Kidney capillary endothelial cell (primary cell): ENCODE measurements around the gene SHC2.

ENCODE experiments used
- DNase-seq: peaks from one replicate; pipeline ENCODE4 v3.0.0-alpha.2; 2018; ENCODE audit warnings: low spot score

SHC2 gene

DNA sequence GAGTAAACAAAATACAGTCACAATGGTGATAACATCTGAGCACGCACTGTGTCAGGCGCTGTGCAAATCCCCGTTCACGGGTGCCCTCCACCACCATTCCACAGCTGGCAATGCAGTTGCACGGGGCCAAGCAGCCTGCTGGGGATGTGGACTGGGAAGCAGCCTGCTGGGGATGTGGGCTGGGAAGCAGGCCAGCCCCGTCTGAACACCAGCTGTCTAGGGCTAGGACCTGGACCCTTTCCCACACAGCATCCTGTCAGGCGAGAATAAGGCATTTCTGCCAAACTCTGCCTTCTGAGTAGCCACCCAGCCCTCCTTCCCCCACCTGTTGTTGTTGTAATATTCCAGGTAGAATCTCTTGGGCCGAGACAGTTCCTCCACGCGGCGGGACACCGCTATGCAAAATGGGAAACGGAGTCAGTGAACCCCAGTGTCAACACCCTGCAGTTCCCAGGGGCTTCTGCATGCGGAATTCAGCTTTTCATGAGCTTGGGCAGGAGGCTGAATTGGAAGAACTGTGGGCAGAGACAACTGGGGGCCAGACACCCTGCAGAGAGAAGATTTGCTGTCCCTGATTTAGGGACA lies 88.4 kb downstream of the SHC2 start:
- DNase-seq: no peak

DNA sequence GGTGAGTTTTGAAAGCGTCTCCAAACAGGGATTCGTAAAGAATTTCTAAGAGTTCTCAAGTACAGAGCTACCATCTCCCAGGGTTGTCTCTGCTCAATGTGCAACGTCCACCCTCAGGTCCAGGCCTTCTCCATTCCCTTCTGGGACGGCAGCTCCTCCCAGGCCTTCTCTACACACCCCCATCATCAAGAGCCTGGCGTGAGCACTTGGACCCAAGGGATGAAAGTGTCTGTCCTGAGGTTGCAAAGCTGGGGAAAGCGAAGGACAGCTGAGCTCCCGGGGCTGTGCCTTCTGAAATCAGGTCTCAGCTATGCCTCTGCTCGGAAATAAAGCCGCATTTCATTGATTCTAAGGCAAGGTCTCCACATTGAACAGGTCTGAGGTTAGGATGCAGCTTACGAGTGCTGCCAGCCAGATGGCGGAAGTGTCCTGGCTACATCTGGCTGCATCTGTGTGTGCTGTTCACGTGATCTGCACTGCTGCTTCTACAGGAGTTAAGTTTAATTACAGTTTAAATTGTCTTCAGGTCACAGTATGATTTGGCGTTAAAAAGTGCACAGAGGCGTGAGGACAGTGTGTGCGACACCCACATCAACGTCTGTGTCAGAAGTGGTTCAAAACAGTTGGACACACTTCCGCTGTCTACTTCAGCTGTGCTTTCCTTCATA lies 89.2 kb downstream of the SHC2 start:
- no peak for DNase-seq

DNA sequence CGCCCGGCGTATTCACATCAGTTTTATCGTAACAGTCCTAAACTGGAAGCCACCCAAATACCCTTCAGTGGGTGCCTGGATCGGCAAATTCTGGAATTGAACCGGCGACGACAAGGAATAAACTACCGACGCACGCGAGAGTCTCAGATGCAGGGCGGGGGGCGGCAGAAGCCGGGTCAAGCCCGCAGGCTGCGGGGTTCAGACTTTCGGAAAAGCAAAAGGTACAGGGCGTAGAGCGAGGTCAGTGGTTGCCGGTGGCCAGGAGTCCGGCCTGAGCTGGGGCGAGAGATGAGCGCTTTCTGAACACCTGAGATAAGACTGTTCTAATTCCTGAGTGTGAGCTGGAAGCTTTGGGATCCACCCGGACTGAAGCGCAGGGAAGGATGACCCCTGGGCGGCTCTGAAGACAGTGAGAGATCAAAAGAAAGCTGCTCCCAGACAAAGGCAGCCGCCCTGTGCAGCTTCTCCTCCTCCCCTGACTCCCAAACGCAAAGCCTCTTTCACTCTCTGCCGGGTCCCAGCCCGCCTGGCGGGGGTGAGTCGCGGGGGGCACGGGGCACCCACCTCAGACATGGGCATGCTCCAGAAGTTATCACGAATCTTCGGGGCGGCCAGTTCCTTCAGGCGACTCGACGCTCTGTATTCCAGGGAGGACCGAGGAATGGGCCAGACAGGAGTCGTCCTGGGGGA lies 90.0 kb downstream of the SHC2 start:
- DNase-seq: no peak

DNA sequence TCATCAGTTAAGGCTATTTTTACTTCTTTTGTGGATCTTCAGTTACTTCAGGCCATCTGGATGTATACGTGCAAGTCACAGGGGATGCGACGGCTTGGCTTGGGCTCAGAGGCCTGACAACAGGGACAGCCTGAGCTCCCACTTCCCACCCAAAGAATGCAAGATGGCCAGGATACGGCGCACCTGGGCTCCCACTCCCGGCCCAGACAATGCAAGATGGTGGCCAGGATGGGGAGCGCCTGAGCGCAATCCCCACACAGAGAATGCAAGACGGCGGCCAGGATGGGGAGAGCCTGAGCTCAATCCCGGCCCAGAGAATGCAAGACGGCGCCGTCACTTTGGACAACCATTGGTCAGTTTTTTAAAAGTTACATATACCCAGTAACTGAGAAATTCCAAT lies 91.0 kb downstream of the SHC2 start:
- DNase-seq: no peak

DNA sequence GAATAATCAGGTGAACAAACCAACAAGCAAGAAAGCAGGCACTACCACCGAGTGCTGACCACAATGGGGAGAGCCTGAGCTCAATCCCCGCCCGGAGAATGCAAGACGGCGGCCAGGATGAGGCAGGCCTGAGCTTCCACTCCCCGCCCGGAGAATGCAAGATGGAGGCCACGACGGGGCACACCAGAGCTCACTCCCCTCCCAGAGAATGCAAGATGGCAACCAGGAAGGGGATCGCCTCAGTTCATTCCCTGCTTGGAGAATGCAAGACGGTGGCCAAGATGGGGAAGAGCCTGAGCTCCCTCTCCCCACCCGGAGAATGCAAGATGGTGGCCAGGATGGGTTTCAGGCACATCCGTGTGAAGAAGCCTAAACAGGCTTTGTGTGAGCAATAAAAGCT lies 91.6 kb downstream of the SHC2 start:
- no peak for DNase-seq

DNA sequence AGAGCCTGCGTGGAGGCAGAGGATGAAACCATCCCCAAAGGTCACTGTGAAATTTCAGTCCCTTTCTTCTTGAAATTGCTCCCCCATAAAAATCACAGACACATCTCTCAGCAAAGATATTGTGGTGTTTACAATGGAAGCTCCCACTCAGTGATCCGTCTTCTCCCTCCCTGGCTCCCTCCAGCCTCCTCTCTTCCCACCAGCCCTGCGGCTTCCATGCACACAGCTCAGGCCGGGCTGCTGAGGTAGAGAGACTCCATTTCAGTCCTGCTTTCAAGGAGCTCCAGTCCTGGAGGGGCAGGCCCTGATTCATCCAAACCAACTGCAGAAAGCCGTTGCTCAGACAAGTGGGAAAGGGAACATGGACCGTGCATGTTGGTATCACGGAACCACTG lies 92.2 kb downstream of the SHC2 start:
- DNase-seq: no peak

DNA sequence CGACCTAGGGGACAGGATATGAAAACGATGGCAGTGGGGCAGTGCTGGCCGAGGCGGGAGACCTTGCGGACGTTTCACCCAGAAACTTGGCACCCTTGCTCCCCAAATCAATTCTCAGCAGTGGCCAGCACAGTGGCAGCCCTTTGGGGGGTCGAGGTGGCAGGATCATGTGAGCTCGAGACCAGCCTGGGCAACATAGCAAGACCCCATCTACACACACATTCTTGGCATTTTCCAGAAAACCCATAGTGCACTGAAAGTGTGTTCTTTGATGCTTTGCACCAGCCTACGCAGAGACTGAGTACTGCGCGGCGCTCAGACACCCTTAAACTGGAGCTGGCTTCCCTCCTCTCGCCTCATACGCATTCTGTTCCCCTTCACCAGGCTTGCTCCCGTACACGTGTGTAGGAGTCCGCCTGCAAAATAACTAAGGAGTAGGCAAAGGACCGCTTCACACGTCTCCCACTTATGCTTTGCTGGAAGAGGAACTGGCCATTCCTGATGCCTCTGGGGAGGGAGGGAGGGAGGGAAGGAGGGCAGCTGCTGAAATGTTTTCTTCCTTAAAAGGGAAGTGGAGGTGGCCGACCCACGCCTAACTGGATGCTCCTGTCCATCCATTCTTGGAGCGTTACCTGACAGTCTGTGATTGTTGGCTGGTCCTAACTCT lies 92.7 kb downstream of the SHC2 start:
- DNase-seq: no peak

DNA sequence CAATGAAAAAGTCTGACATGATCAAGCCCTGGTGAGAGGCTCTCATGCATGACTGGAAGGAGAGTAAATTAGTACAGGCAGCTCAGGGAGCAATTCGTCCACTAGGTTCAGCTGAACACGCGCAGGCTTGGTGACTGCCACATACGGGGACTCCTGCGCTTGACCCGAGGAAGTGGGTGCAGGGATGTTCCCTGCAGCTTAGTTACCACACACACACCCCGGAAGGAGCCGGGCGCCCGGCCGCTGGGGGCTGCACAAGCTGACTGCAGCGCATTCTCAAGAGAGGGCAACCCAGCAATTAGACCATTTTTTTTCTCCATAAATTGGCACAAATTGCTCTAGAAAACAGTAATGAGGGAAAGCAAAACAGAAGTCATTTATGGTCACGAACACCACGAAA lies 93.3 kb downstream of the SHC2 start:
- DNase-seq: no peak

DNA sequence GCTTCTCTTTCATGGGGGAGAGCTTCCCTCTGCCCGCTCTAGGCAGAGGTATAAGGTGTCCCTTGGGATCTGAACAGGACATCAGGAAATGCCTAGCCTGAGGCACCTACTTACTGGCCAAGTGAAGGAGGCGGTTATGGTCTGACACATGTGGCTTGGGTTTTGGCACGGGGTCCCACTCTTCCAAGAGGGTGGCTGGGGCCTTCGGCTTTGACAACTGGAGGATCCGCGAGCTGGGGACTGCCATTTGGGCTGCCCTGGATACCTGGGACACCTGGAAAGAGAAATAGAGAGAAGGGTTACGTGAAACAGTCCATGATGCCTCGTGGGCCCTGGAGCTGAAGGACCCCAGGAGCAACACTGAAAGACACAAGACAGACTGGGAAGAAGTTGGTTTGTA lies 93.9 kb downstream of the SHC2 start:
- DNase-seq: no peak
